Measurements from ENCODE around the gene AASDHPPT. TPM values are rescaled to one million over a fixed set of nuclear protein-coding genes. Genes with fewer than 3 reads are reported as not detected.
A peak's percentile ranks its signal among the peaks of the same experiment; 100 is the strongest.

The AASDHPPT gene
- total RNA-seq, 1 donor from 2014 or later, result 48.4 TPM

GRCh38 chr11:106076171-106076918 lies 1.1 kb upstream of the AASDHPPT start:
- peak overlapping the region; percentile 57 for H3K4me3 ChIP-seq (ENCODE audit: low read depth, low read length)
- H3K36me3 ChIP-seq (ENCODE audit: control insufficient read depth, insufficient read depth, low read length), result peaks cover 8% of the 10 kb centered on the region
- TF ChIP-seq, protein P1, sequence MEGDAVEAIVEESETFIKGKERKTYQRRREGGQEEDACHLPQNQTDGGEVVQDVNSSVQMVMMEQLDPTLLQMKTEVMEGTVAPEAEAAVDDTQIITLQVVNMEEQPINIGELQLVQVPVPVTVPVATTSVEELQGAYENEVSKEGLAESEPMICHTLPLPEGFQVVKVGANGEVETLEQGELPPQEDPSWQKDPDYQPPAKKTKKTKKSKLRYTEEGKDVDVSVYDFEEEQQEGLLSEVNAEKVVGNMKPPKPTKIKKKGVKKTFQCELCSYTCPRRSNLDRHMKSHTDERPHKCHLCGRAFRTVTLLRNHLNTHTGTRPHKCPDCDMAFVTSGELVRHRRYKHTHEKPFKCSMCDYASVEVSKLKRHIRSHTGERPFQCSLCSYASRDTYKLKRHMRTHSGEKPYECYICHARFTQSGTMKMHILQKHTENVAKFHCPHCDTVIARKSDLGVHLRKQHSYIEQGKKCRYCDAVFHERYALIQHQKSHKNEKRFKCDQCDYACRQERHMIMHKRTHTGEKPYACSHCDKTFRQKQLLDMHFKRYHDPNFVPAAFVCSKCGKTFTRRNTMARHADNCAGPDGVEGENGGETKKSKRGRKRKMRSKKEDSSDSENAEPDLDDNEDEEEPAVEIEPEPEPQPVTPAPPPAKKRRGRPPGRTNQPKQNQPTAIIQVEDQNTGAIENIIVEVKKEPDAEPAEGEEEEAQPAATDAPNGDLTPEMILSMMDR (IDR thresholded peaks at IDR 0.05; ENCODE audit: insufficient read depth, low read length, severe bottlenecking), result no peak
- DNase-seq (ENCODE audit: low read depth) (peak; percentile 21), FAIRE-seq (no peak)
- H3K27me3 ChIP-seq (ENCODE audit: control insufficient read depth, insufficient read depth, low read length), result no peaks in the 10 kb centered on the region

GRCh38 chr11:106076919-106077608 lies 398 bp upstream of the AASDHPPT start, which contains the start of gene KBTBD3:
Gene KBTBD3 (minus strand): TSS chr11:106077347. CDS start chr11:106059097, 18,250 bp downstream.
- Histone ChIP-seq H3K4me3 (ENCODE audit: low read depth, low read length) (peak within 1 kb of the TSS; percentile 57), H3K27me3 (ENCODE audit: control insufficient read depth, insufficient read depth, low read length) (no peaks in the 10 kb centered on the region), H3K36me3 (ENCODE audit: control insufficient read depth, insufficient read depth, low read length) (peaks cover 10% of the 10 kb centered on the region)
- TF ChIP-seq, protein P1 (IDR thresholded peaks at IDR 0.05; ENCODE audit: insufficient read depth, low read length, severe bottlenecking), result peak; percentile 58
- FAIRE-seq (no peak), DNase-seq (ENCODE audit: low read depth) (peak; percentile 99)

DNA sequence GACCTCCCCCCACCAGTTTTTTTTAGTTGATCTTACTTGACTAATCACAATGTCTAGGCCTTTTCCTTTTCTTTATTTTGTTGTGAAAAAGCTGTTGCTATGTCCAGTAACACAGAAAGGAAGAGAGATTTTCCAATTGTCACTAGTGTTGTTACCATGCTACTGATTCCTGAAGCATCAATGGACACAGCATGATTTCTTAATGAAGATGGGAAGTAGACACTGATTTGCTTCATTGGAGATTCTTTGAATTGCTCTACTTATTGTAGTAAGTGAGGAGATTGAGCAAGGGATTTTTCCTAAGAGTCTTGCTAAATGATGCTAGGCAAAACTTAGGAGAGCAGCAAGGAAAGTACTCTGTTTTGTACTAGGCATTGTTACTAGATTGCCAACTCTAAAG lies 4.6 kb downstream of the AASDHPPT start:
- Histone ChIP-seq H3K27me3 (ENCODE audit: control insufficient read depth, insufficient read depth, low read length) (no peaks in the 10 kb centered on the region), H3K36me3 (ENCODE audit: control insufficient read depth, insufficient read depth, low read length) (peaks cover 11% of the 10 kb centered on the region), H3K4me3 (ENCODE audit: low read depth, low read length) (no peak overlapping the region)
- TF ChIP-seq, protein P1 (IDR thresholded peaks at IDR 0.05; ENCODE audit: insufficient read depth, low read length, severe bottlenecking), result no peak
- DNase-seq (ENCODE audit: low read depth) (no peak), FAIRE-seq (no peak)

- Histone ChIP-seq H3K27me3 (ENCODE audit: control insufficient read depth, insufficient read depth, low read length) (no peaks in the 10 kb centered on the region), H3K36me3 (ENCODE audit: control insufficient read depth, insufficient read depth, low read length) (peaks cover 5% of the 10 kb centered on the region), H3K4me3 (ENCODE audit: low read depth, low read length) (no peak overlapping the region)
- FAIRE-seq (no peak), DNase-seq (ENCODE audit: low read depth) (no peak)
- TF ChIP-seq, protein P1 (IDR thresholded peaks at IDR 0.05; ENCODE audit: insufficient read depth, low read length, severe bottlenecking), result no peak
These were observed 8.7 kb downstream of the AASDHPPT start for GRCh38 chr11:106086135-106086534.

GRCh38 chr11:106086850-106087249 lies 9.4 kb downstream of the AASDHPPT start:
- no peak for FAIRE-seq

More at GRCh38 chr11:106086850-106087249, 9.4 kb downstream of the AASDHPPT start:
- TF ChIP-seq, protein P1 (IDR thresholded peaks at IDR 0.05; ENCODE audit: insufficient read depth, low read length, severe bottlenecking), result no peak
- Histone ChIP-seq H3K36me3 (ENCODE audit: control insufficient read depth, insufficient read depth, low read length) (peaks cover 4% of the 10 kb centered on the region), H3K4me3 (ENCODE audit: low read depth, low read length) (no peak overlapping the region), H3K27me3 (ENCODE audit: control insufficient read depth, insufficient read depth, low read length) (no peaks in the 10 kb centered on the region)
- no peak for DNase-seq (ENCODE audit: low read depth)
